HG03135 (cell line): Measurements from ENCODE around the gene ATP4B.

ENCODE experiments used
- ATAC-seq: cut with Tn5 transposase; IDR thresholded peaks from one replicate; pipeline ENCODE4 v1.9.1; 2021; ENCODE audit warnings: mild to moderate bottlenecking, moderate library complexity; ENCODE audit not compliant: unreplicated experiment

The ATP4B gene

GRCh38 chr13:113643593-113643992 lies 14.4 kb downstream of the ATP4B start:
- no peak for ATAC-seq

GRCh38 chr13:113642563-113642962 lies 15.4 kb downstream of the ATP4B start:
- ATAC-seq, result no peak

GRCh38 chr13:113641426-113641825 lies 16.6 kb downstream of the ATP4B start:
- ATAC-seq, result no peak

GRCh38 chr13:113639616-113640262 lies 18.3 kb downstream of the ATP4B start:
- no peak for ATAC-seq

GRCh38 chr13:113638806-113639205 lies 19.2 kb downstream of the ATP4B start:
- no peak for ATAC-seq

GRCh38 chr13:113638173-113638746 lies 19.7 kb downstream of the ATP4B start:
- no peak for ATAC-seq

GRCh38 chr13:113637262-113638160 lies 20.5 kb downstream of the ATP4B start:
- ATAC-seq, result no peak

- no peak for ATAC-seq
Observed at GRCh38 chr13:113636266-113636963, 21.6 kb downstream of the ATP4B start.

- no peak for ATAC-seq
Observed at GRCh38 chr13:113635709-113636108, 22.3 kb downstream of the ATP4B start.

GRCh38 chr13:113635048-113635420 lies 23.0 kb downstream of the ATP4B start:
- no peak for ATAC-seq

- ATAC-seq, result no peak
Observed at GRCh38 chr13:113634279-113635047, 23.5 kb downstream of the ATP4B start.

GRCh38 chr13:113633485-113633873 lies 24.5 kb downstream of the ATP4B start:
- ATAC-seq, result no peak

GRCh38 chr13:113632706-113633484 lies 25.1 kb downstream of the ATP4B start:
- ATAC-seq, result no peak

GRCh38 chr13:113631341-113632095 lies 26.5 kb downstream of the ATP4B start:
- ATAC-seq, result no peak

- no peak for ATAC-seq
Observed at GRCh38 chr13:113630804-113631203, 27.2 kb downstream of the ATP4B start.

- no peak for ATAC-seq
Observed at GRCh38 chr13:113630296-113630695, 27.7 kb downstream of the ATP4B start.

- ATAC-seq, result no peak
Observed at GRCh38 chr13:113629866-113630265, 28.1 kb downstream of the ATP4B start.

- ATAC-seq, result no peak
Observed at GRCh38 chr13:113628291-113629270, 29.4 kb downstream of the ATP4B start.
